ENCODE results near the gene MYO3B. TPM values are rescaled to one million over a fixed set of nuclear protein-coding genes. Genes with fewer than 3 reads are reported as not detected.
A peak's percentile ranks its signal among the peaks of the same experiment; 100 is the strongest.

The MYO3B gene
- total RNA-seq, 1 donor from 2014 or later, result 13.7 TPM

DNA sequence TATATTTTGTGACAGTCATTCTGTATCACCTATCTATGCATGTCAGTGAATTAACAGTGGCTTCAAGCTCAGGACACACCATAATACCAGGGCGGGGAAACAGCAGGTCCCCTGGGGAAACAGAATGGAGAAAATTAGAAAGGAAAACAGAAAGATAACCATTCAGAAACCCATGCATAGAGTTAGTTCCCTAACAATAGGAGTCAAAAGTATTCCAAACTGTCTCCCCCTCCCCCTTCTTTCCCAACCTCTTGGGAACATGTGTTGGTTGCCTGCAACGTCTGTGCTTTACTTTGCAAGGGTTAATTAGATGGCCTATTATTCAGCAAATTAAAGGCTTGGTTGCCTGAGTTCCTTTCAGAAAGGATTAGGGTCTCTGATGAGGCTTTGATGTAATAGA is 176.4 kb downstream of the MYO3B start:
- H3K9me3 Mint-ChIP-seq, result no peaks in the 10 kb centered on the region
- H3K36me3 Mint-ChIP-seq (ENCODE audit: low read depth), result no peaks in the 10 kb centered on the region
- H3K27me3 Mint-ChIP-seq (ENCODE audit: low read depth), result no peaks in the 10 kb centered on the region
- H3K4me3 Mint-ChIP-seq (ENCODE audit: low read depth), result no peak overlapping the region
- no peak for DNase-seq (ENCODE audit: low spot score)
- intact Hi-C loops (cut with micrococcal nuclease), result no loop called here
- H3K27ac Mint-ChIP-seq, result peak overlapping the region; percentile 51
- H3K4me1 Mint-ChIP-seq (ENCODE audit: low read depth), result peaks cover 34% of the 10 kb centered on the region

DNA sequence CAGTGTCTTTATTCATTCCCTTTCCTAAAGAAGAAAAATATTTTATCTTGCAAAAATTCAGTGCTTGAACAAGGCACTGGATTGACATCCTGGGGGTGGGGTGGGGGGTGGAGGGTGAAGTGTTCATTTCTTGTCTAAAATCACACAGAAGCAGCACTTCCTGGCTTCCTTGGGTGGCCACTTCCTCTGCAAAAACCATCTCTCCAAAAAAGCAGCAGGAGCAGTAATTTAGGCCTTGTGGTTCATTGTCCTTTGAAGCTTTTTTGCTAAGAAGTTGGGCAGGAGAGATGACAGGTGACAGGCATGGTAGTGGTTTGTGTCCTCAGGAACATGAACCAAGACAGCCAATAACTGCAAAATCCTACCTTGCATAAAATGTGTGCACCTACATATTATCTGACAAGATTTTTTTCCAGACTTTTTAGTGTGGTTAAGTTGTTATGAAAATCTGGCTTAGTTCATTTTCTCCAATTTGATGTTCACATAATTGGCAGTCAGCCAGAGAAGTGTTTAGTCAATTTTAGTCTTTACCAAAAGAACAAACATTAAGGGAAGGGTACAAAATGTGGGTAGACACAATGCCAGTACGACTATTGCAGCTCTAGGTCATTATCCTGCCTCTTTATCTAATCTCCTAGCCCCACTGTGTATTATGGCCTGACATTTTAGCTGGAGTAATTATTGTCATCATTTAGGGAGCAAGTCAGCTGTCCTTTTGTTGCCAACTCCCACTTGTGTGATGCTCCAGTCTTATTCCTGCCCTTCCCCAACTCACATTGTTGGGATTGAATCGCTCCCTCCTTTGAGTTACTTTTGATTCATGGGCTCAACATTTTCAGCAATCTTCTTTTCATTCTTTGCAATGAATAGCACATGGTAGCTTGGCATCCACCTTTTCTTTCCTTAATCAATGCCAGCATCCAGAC is 177.2 kb downstream of the MYO3B start:
- intact Hi-C loops (cut with micrococcal nuclease), result no loop called here
- H3K27ac Mint-ChIP-seq, result peak overlapping the region; percentile 51
- no peak overlapping the region for H3K4me3 Mint-ChIP-seq (ENCODE audit: low read depth)
- H3K27me3 Mint-ChIP-seq (ENCODE audit: low read depth), result no peaks in the 10 kb centered on the region
- no peak for DNase-seq (ENCODE audit: low spot score)
- no peaks in the 10 kb centered on the region for H3K36me3 Mint-ChIP-seq (ENCODE audit: low read depth)
- H3K4me1 Mint-ChIP-seq (ENCODE audit: low read depth), result peaks cover 35% of the 10 kb centered on the region
- no peaks in the 10 kb centered on the region for H3K9me3 Mint-ChIP-seq

DNA sequence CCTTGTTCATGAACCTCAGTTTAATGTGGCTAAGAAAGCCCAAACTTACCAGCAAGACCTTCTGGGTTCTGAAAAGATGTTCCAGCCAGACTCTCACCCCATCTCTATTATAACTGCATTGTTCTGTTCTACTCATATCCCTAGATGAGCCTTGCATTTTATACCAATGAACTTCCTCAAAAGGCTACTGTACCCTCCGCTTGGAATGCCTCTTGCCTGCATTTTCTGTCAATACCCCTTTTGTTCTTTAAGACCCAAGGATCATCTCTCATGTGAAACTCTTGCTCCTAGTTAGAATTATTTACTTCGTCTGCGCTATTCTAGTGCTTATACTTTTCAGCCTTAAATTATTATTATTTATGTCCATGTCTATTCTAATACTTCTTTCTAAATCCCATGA is 181.5 kb downstream of the MYO3B start:
- no peak for DNase-seq (ENCODE audit: low spot score)
- Mint-ChIP-seq H3K27ac (no peak overlapping the region), H3K36me3 (ENCODE audit: low read depth) (no peaks in the 10 kb centered on the region), H3K4me3 (ENCODE audit: low read depth) (no peak overlapping the region), H3K4me1 (ENCODE audit: low read depth) (peaks cover 56% of the 10 kb centered on the region), H3K27me3 (ENCODE audit: low read depth) (no peaks in the 10 kb centered on the region), H3K9me3 (no peaks in the 10 kb centered on the region)
- intact Hi-C loops (cut with micrococcal nuclease), result no loop called here

DNA sequence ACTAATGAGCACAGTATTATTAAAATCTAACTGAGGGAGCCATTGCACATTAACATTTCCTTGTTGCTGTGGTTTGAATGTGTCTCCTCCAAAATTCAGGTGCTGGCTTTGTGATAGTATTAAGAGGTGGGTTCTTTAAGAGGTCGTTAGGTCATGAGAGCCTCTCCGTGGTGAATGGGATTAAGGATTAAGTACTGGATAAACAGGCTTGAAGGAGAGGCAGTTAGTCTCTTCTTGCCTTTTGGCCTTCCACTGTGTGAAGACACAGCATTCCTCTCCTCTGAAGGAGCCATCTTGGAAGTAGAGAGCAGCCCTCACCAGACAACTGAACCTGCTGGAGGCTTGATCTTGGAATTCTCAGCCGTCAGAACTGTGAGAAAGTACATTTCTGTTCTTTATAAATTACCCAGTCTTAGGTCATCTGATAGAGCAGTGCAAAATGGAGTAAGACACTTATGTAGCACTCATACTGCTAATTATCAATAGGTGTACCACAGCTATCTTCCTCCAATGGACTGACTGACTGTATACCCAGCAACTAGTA is 182.7 kb downstream of the MYO3B start:
- Mint-ChIP-seq H3K4me3 (ENCODE audit: low read depth) (no peak overlapping the region), H3K36me3 (ENCODE audit: low read depth) (no peaks in the 10 kb centered on the region), H3K9me3 (no peaks in the 10 kb centered on the region), H3K27me3 (ENCODE audit: low read depth) (no peaks in the 10 kb centered on the region), H3K4me1 (ENCODE audit: low read depth) (peaks cover 56% of the 10 kb centered on the region), H3K27ac (peak overlapping the region; percentile 100)
- intact Hi-C loops (cut with micrococcal nuclease), result loop anchor here (1.0 to 10.0 kb wide), 5 partner anchors 36 to 1866 kb away; no protein-coding TSS in a partner anchor
- no peak for DNase-seq (ENCODE audit: low spot score)

DNA sequence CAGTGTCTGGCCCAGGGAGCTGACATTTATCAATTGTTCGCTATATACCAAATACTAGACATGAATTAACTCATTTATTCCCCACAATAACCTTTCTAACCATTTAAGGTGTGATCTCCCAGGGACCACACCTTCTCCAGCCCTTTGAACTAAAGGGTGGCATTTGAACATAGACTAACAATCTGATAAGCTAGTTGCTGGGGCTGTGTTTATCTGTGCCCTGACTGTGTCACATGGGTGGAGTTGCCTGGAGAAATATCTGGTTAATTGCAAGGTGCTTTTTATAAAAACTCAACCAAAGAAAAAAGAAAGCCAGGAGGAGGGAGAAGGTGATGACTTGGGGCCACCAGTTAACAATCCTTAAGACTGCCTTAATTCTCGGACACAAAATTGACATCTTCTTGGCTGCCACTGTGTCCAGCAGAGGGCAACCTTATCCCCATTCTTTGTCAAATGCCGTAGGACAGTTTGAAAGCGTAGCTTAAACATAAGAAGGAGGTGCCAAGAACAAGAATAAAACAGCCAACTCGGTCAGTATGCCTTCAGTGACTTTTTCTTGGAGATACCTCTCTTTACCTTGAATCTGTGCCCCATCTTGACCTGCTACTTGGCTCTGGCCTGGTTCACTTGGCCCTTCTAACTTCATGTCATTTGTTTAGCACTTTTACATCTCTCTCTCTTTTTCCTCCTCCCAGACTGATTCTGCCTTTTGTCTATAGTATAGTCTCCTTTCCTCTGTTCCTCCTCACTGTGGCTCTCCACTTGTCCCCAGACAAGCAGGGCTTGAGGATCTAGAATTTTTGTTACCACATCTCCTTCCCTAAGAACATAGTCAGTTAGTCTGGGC is 183.4 kb downstream of the MYO3B start:
- no peaks in the 10 kb centered on the region for H3K36me3 Mint-ChIP-seq (ENCODE audit: low read depth)
- H3K4me3 Mint-ChIP-seq (ENCODE audit: low read depth), result peak overlapping the region; percentile 77
- peaks cover 60% of the 10 kb centered on the region for H3K4me1 Mint-ChIP-seq (ENCODE audit: low read depth)
- peak overlapping the region; percentile 100 for H3K27ac Mint-ChIP-seq
- peak; percentile 61 for DNase-seq (ENCODE audit: low spot score)
- no peaks in the 10 kb centered on the region for H3K27me3 Mint-ChIP-seq (ENCODE audit: low read depth)
- no peaks in the 10 kb centered on the region for H3K9me3 Mint-ChIP-seq
- intact Hi-C loops (cut with micrococcal nuclease), result loop anchor here (1.0 to 10.0 kb wide), 5 partner anchors 37 to 1867 kb away; no protein-coding TSS in a partner anchor

DNA sequence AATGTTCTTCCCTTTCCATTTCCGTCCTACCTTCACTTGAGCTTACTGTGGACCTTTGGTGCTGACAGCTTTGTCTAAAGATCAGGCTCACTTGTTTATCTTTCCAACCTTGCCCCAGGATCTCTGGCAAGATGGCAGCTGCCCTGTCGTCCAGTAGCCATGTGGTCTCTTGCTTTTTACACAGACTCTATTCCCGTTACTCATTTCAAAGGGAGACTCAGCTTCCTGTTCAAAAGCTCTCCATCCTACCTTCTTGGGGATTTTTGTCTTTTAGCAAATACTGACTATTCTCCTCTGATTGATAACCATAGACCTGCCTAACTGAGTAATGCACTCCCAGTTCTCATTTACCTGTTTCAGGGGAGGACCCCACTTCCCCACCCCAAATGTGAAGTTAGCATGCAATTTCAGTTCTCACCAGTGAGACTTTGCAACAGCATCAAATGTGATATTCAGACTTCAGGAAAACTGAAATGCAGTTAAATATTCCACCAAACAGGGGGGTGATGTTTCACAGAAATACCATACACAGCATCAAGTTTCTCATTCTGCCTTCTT is 184.4 kb downstream of the MYO3B start:
- intact Hi-C loops (cut with micrococcal nuclease), result loop anchor here (1.0 to 10.0 kb wide), 7 partner anchors 8 to 1868 kb away; partner anchors contain the start of genes ERICH2 and GAD1
- Mint-ChIP-seq H3K27me3 (ENCODE audit: low read depth) (no peaks in the 10 kb centered on the region), H3K4me1 (ENCODE audit: low read depth) (peaks cover 70% of the 10 kb centered on the region), H3K36me3 (ENCODE audit: low read depth) (no peaks in the 10 kb centered on the region), H3K4me3 (ENCODE audit: low read depth) (peak overlapping the region; percentile 77), H3K9me3 (no peaks in the 10 kb centered on the region), H3K27ac (peak overlapping the region; percentile 100)
- DNase-seq (ENCODE audit: low spot score), result no peak

- Mint-ChIP-seq H3K27me3 (ENCODE audit: low read depth) (no peaks in the 10 kb centered on the region), H3K9me3 (no peaks in the 10 kb centered on the region), H3K36me3 (ENCODE audit: low read depth) (no peaks in the 10 kb centered on the region), H3K4me1 (ENCODE audit: low read depth) (peaks cover 77% of the 10 kb centered on the region), H3K4me3 (ENCODE audit: low read depth) (peak overlapping the region; percentile 77), H3K27ac (peak overlapping the region; percentile 100)
- DNase-seq (ENCODE audit: low spot score), result no peak
- intact Hi-C loops (cut with micrococcal nuclease), result loop anchor here (1.0 to 10.0 kb wide), 7 partner anchors 7 to 1868 kb away; partner anchors contain the start of genes ERICH2 and GAD1
Observed at GRCh38 chr2:170362871-170363631, 185.1 kb downstream of the MYO3B start.

DNA sequence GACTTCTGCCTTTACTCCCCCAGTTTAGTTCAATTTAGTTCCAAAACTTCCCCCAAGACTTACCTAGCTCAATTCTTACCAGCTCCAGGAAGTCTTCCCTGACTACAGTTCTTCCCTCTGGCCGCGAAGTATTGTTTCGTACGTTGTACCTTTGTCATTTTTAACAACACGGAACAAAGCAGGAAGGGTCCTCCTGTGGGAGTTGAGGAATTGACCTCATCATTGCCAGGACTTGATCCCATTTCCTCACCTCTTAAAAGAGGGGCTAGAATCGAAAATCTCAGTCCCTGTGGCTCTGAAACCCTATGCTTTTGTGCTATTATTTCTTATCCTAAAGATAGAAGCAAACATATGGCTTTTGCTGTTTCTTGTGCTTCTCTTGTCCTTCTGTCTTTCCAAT is 187.1 kb downstream of the MYO3B start:
- Mint-ChIP-seq H3K4me3 (ENCODE audit: low read depth) (no peak overlapping the region), H3K27me3 (ENCODE audit: low read depth) (no peaks in the 10 kb centered on the region)

DNA sequence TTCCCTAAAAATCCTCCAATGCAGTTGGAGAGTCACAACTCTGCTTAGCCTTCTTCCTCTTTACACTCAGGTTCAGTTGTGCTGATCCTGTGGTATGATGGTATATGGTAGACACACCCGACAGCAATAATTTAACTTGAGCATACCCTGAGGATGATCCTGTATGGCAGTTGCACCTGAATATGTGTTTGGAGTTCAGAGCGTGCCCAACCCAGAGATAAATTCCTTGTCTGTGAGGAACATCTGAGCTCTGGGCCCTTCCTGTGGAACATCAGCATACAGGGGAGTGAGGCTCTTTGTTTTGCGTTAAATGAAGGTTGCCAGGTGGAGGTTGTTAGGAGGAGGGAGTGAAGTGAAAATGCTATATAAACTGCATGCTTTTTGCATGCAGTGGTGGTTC is 187.7 kb downstream of the MYO3B start:
- intact Hi-C loops (cut with micrococcal nuclease), result loop anchor here (10.0 kb wide), 1 partner anchor 1871 kb away; no protein-coding TSS in a partner anchor
- no peaks in the 10 kb centered on the region for H3K27me3 Mint-ChIP-seq (ENCODE audit: low read depth)

More for the DNA sequence above, 187.1 kb downstream of the MYO3B start:
- DNase-seq (ENCODE audit: low spot score), result no peak
- Mint-ChIP-seq H3K27ac (peak overlapping the region; percentile 100), H3K9me3 (no peaks in the 10 kb centered on the region), H3K36me3 (ENCODE audit: low read depth) (no peaks in the 10 kb centered on the region), H3K4me1 (ENCODE audit: low read depth) (peaks cover 88% of the 10 kb centered on the region)
- intact Hi-C loops (cut with micrococcal nuclease), result loop anchor here (10.0 kb wide), 1 partner anchor 1870 kb away; no protein-coding TSS in a partner anchor

DNA sequence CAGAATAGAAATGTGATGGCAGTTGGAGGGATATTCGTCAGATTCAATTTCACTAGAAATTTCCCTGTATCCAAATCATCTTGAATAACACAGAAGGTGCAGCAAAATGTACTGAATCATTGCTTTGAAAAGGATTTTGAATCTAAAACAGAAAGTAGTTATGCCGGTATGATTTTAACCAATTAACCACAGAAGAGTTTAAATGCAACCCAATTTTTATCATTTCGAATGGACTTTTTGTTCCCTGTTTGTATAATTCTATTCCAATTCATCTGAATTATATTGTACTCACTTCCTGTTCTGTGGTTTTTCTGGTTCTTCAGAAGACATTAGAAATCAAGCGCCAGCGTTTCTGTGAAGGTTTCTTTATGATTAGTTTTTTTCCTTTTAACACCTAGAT is 190.4 kb downstream of the MYO3B start:
- no peaks in the 10 kb centered on the region for H3K9me3 Mint-ChIP-seq
- peak overlapping the region; percentile 84 for H3K27ac Mint-ChIP-seq
- H3K27me3 Mint-ChIP-seq (ENCODE audit: low read depth), result no peaks in the 10 kb centered on the region
- H3K36me3 Mint-ChIP-seq (ENCODE audit: low read depth), result peaks cover 5% of the 10 kb centered on the region
- peaks cover 85% of the 10 kb centered on the region for H3K4me1 Mint-ChIP-seq (ENCODE audit: low read depth)
- peak overlapping the region; percentile 70 for H3K4me3 Mint-ChIP-seq (ENCODE audit: low read depth)
- DNase-seq (ENCODE audit: low spot score), result no peak
- intact Hi-C loops (cut with micrococcal nuclease), result loop anchor here (1.0 to 10.0 kb wide), 4 partner anchors 142 to 1874 kb away; partner anchors contain the start of gene GORASP2

More for the DNA sequence above, 187.7 kb downstream of the MYO3B start:
- no peaks in the 10 kb centered on the region for H3K9me3 Mint-ChIP-seq
- peaks cover 91% of the 10 kb centered on the region for H3K4me1 Mint-ChIP-seq (ENCODE audit: low read depth)
- no peaks in the 10 kb centered on the region for H3K36me3 Mint-ChIP-seq (ENCODE audit: low read depth)
- no peak for DNase-seq (ENCODE audit: low spot score)
- H3K27ac Mint-ChIP-seq, result peak overlapping the region; percentile 100
- H3K4me3 Mint-ChIP-seq (ENCODE audit: low read depth), result no peak overlapping the region

DNA sequence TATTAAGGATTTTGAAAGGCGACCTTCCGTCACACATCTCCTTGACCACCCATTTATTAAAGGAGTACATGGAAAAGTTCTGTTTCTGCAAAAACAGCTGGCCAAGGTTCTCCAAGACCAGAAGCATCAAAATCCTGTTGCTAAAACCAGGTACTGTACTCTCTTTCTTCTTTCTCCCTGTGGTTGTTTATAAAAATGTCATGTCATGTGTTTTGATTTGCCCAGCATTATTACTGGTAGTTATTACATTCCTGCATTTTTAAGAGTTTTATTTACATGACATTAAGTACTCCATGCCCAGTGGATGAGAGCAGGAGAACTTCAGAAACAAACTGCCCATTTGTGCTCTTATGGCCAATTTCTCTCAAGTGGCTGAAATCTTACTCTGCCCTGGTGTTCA is 191.3 kb downstream of the MYO3B start:
- Mint-ChIP-seq H3K4me1 (ENCODE audit: low read depth) (peaks cover 86% of the 10 kb centered on the region), H3K27me3 (ENCODE audit: low read depth) (no peaks in the 10 kb centered on the region), H3K4me3 (ENCODE audit: low read depth) (peak overlapping the region; percentile 70), H3K27ac (peak overlapping the region; percentile 84), H3K36me3 (ENCODE audit: low read depth) (peaks cover 5% of the 10 kb centered on the region), H3K9me3 (no peaks in the 10 kb centered on the region)
- no peak for DNase-seq (ENCODE audit: low spot score)
- intact Hi-C loops (cut with micrococcal nuclease), result loop anchor here (2.0 to 10.0 kb wide), 3 partner anchors 446 to 1874 kb away; partner anchors contain the start of gene GORASP2

Data from activated T-helper 2 cell treated with anti-CD3 and anti-CD28 coated beads, Interferon-gamma antibody, Interleukin-2, Interleukin-4, amounts not matched to agents 10 μg/mL and 5 μg/mL and 100 μg/mL, durations not matched to agents 14 hours and 24 hours and 36 hours (primary cell).